K562 (cell line): ENCODE data around the gene SPOCD1. TPM values are rescaled to one million over a fixed set of nuclear protein-coding genes. Genes with fewer than 3 reads are reported as not detected.

ENCODE experiments used
- ATAC-seq: fragments of 200-7000 bp; cut with Tn5 transposase; 3 replicates; pipeline ENCODE4 v1.9.1; 2020; ENCODE audit warnings: moderate library complexity
- BruUV-seq: library from RNA; stranded (reverse); fragments of 400-500 nt; replicated peaks from 2 replicates; lab custom pipeline; 2021; lab: Mats Ljungman, UMichigan
- CTCF ChIA-PET: fragments of 300-600 bp; formaldehyde crosslinking; extraction: SDS; loops from one replicate; lab custom pipeline; 2021; ENCODE audit warnings: low intra/inter-chr PET ratio; lab: Yijun Ruan, JAX
- POLR2A ChIA-PET: fragments of 300-600, 350-650 bp; sonication (Branson Sonifier 250); formaldehyde crosslinking; extraction: SDS; loops from one replicate; lab custom pipeline; 2021; ENCODE audit warnings: antibody characterized with exemption, inconsistent platforms; lab: Yijun Ruan, JAX
- DNase-seq, 4 experiments: peaks; one replicate each; pipeline versions ENCODE4 v3.0.0 to v3.0.0-alpha.2; 2011 to 2018; ENCODE audit warnings: low spot score in 3 of 4, mixed read lengths in 3 of 4; ENCODE audit errors: extremely low read depth in 1 of 4
- FAIRE-seq: peaks from 2 replicates; lab custom pipeline; 2011; peaks lifted over from hg19 to GRCh38; lab: Jason Lieb, UNC
- H2AFZ ChIP-seq: 2 replicates; pipeline ENCODE4 v1.6.0; 2011; ENCODE audit warnings: low read depth, low read length, control low read depth, inconsistent platforms
- H3K27ac ChIP-seq: fragments of 200-600 bp; 3 replicates; pipeline ENCODE4 v1.8.0; 2011; ENCODE audit warnings: low read depth, mild to moderate bottlenecking, control low read depth, inconsistent platforms, low read length, moderate library complexity, mixed read lengths; ENCODE audit errors: extremely low read depth
- H3K27me3 ChIP-seq, 2 experiments: fragments of 300-600 bp in 1 of 2; 2 replicates in 1 of 2; 3 replicates in 1 of 2; pipeline versions ENCODE4 v1.6.0 to v1.8.0; 2011; ENCODE audit warnings: inconsistent platforms in 2 of 2, low read length in 2 of 2, mild to moderate bottlenecking in 1 of 2, mixed read lengths in 1 of 2, moderate library complexity in 1 of 2; ENCODE audit not compliant: control insufficient read depth in 2 of 2, insufficient read depth in 2 of 2
- H3K36me3 ChIP-seq: fragments of 300-600 bp; 3 replicates; pipeline ENCODE4 v1.8.0; 2011; ENCODE audit warnings: mild to moderate bottlenecking, low read length, inconsistent platforms; ENCODE audit not compliant: control insufficient read depth, insufficient read depth
- H3K4me1 ChIP-seq, 2 experiments: fragments of 200-600 bp in 1 of 2; replicated peaks in 1 of 2; 2 replicates in 1 of 2; 3 replicates in 1 of 2; pipeline versions ENCODE4 v1.5.1 to v1.8.0; 2011; ENCODE audit warnings: inconsistent platforms in 2 of 2, low read length in 2 of 2, mild to moderate bottlenecking in 1 of 2, mixed read lengths in 1 of 2, moderate library complexity in 1 of 2; ENCODE audit not compliant: control insufficient read depth in 2 of 2, insufficient read depth in 2 of 2
- H3K4me2 ChIP-seq: 2 replicates; pipeline ENCODE4 v1.6.1; 2011; ENCODE audit warnings: low read length, control low read depth, inconsistent platforms, mixed read lengths; ENCODE audit not compliant: insufficient read depth
- H3K4me3 ChIP-seq: fragments of 200-600 bp; sonication (generic), shearing (Covaris generic); 2 replicates; pipeline ENCODE4 v1.5.1; 2016; ENCODE audit warnings: control low read depth, inconsistent platforms
- H3K79me2 ChIP-seq: fragments of 200-600 bp; 3 replicates; pipeline ENCODE4 v1.8.0; 2011; ENCODE audit warnings: low read length, inconsistent platforms; ENCODE audit not compliant: control insufficient read depth, insufficient read depth
- H3K9ac ChIP-seq, 2 experiments: 2 replicates each; pipeline versions ENCODE4 v1.6.0 to v1.6.1; 2011; ENCODE audit warnings: low read depth in 2 of 2, low read length in 2 of 2, control low read depth in 1 of 2, inconsistent platforms in 1 of 2, mild to moderate bottlenecking in 1 of 2, mixed read lengths in 1 of 2; ENCODE audit not compliant: insufficient read depth in 1 of 2
- H3K9me1 ChIP-seq: one replicate; pipeline ENCODE4 v1.6.0; 2011; ENCODE audit warnings: inconsistent platforms, mild to moderate bottlenecking, low read length, moderate library complexity; ENCODE audit not compliant: control insufficient read depth, insufficient read depth
- H3K9me3 ChIP-seq: replicated peaks from 2 replicates; pipeline ENCODE4 v1.5.1; 2011; ENCODE audit warnings: low read depth, low read length, inconsistent platforms; ENCODE audit not compliant: control insufficient read depth, insufficient read depth
- H4K20me1 ChIP-seq: replicated peaks from 2 replicates; pipeline ENCODE4 v1.6.1; 2011; ENCODE audit warnings: low read length, inconsistent platforms, mixed read lengths; ENCODE audit not compliant: control insufficient read depth, insufficient read depth
- BCOR ChIP-seq: fragments of 450-650 bp; IDR thresholded peaks from 2 replicates; pipeline ENCODE4 v1.6.1; 2016
- GATAD2A ChIP-seq: fragments of 450-650 bp; IDR thresholded peaks from 2 replicates; pipeline ENCODE4 v1.6.1; 2017
- KAT7 ChIP-seq: sonication (generic); formaldehyde crosslinking; IDR thresholded peaks from 2 replicates; pipeline ENCODE4 v1.8.0; 2022; ENCODE audit warnings: missing genetic modification reagents, mild to moderate bottlenecking, borderline replicate concordance
- NUFIP1 ChIP-seq: fragments of 450-650 bp; IDR thresholded peaks from 2 replicates; pipeline ENCODE4 v1.6.1; 2018; ENCODE audit not compliant: partially characterized antibody
- RBM25 ChIP-seq: fragments of 200-400 bp; formaldehyde crosslinking; IDR thresholded peaks from 2 replicates; pipeline ENCODE4 v1.6.1; 2018; ENCODE audit warnings: low read length, low read depth, moderate library complexity; ENCODE audit not compliant: severe bottlenecking
- SMARCA5 ChIP-seq: fragments of 450-650 bp; IDR thresholded peaks from 2 replicates; pipeline ENCODE4 v1.6.1; 2016
- ZFP36 ChIP-seq: fragments of 150-350 bp; IDR thresholded peaks from 2 replicates; pipeline ENCODE4 v1.6.1; 2018; ENCODE audit warnings: low read length, low read depth; ENCODE audit not compliant: partially characterized antibody
- ZNF134 ChIP-seq: fragments of 250-450 bp; sonication (Bioruptor Pico); conservative IDR thresholded peaks from 2 replicates; pipeline ENCODE4 v1.4.0; 2020
- ZNF263 ChIP-seq: sonication (generic); formaldehyde crosslinking; IDR thresholded peaks from 2 replicates; pipeline ENCODE4 v1.8.0; 2022; ENCODE audit warnings: mild to moderate bottlenecking, missing genetic modification reagents, borderline replicate concordance
- ZNF431 ChIP-seq: sonication (generic); formaldehyde crosslinking; IDR thresholded peaks from 2 replicates; pipeline ENCODE4 v1.8.0; 2022; ENCODE audit warnings: mild to moderate bottlenecking, missing genetic modification reagents
- WGBS: fragments of 100-300 bp; shearing (Covaris generic); methylation state at CpG from one replicate; pipeline ENCODE4 v1.1.6; 2016; ENCODE audit warnings: low coverage, mixed read lengths; ENCODE audit not compliant: insufficient coverage; ENCODE audit errors: missing lambda C conversion rate; 5-methylcytosine and 5-hydroxymethylcytosine counted together
- in situ Hi-C: fragments of 300-500 bp; cut with MboI; formaldehyde crosslinking; loops from 4 replicates; pipeline ENCODE4 v1.15.0; 2018; ENCODE audit warnings: inconsistent platforms, mixed read lengths
- intact Hi-C: fragments of 100-400 bp; cut with micrococcal nuclease; formaldehyde crosslinking; loops from 2 replicates; pipeline ENCODE4 v1.14.2; 2022
- polyA plus RNA-seq, 8 experiments: library from polyadenylated mRNA; depleted of rRNA in 4 of 8; stranded (reverse) in 5 of 8; unstranded in 3 of 8; fragments of >200 nt; fragmentation: Nextera tagmentation in 2 of 8; fragmentation: Illumina TruSeq in 1 of 8; extraction: Ambion mirVana in 2 of 8; extraction: Trizol in 1 of 8; gene quantifications; 2 replicates each; pipeline versions ENCODE4 v1.2.1 to v1.2.3, GENCODE V29; 2011 to 2014; ENCODE audit warnings: inconsistent platforms in 1 of 8, missing spikeins in 1 of 8
- total RNA-seq, 7 experiments: library from RNA; depleted of rRNA in 6 of 7; stranded (reverse); fragments of >200 nt in 6 of 7; fragmentation: Illumina TruSeq in 2 of 7; extraction: Trizol in 2 of 7; gene quantifications; 2 replicates each; pipeline versions ENCODE4 v1.2.1 to v1.2.3, GENCODE V29; 2011 to 2021; ENCODE audit warnings: low replicate concordance in 1 of 7
- TF ChIP-seq, protein P1 (sequence below), 2 experiments: fragments of 450-650 bp in 1 of 2; sonication (generic) in 1 of 2; formaldehyde crosslinking in 1 of 2; IDR thresholded peaks in 1 of 2; conservative IDR thresholded peaks in 1 of 2; 2 replicates each; pipeline versions ENCODE4 v1.6.1 to v1.8.1; 2016 to 2023; ENCODE audit warnings: mild to moderate bottlenecking in 2 of 2, moderate library complexity in 2 of 2, inconsistent platforms in 1 of 2, missing genetic modification reagents in 1 of 2
- TF ChIP-seq, protein P2 (sequence below), 3 experiments: IDR thresholded peaks in 2 of 3; conservative IDR thresholded peaks in 1 of 3; 2 replicates each; pipeline ENCODE4 v1.5.1; 2011 to 2012; ENCODE audit warnings: low read length in 3 of 3, mild to moderate bottlenecking in 3 of 3, control low read depth in 2 of 3, improper control_type of control experiment in 1 of 3, inconsistent platforms in 1 of 3, low read depth in 1 of 3, mixed read lengths in 1 of 3, moderate library complexity in 1 of 3; ENCODE audit not compliant: insufficient read depth in 2 of 3

The SPOCD1 gene
- total and polyA plus RNA-seq, 9 of the 15 experiments (the other 6 are each of a cell fraction or from before 2014, with no cell fraction given): 0.03 to 0.71 (median 0.26) TPM; not detected in 1

DNA sequence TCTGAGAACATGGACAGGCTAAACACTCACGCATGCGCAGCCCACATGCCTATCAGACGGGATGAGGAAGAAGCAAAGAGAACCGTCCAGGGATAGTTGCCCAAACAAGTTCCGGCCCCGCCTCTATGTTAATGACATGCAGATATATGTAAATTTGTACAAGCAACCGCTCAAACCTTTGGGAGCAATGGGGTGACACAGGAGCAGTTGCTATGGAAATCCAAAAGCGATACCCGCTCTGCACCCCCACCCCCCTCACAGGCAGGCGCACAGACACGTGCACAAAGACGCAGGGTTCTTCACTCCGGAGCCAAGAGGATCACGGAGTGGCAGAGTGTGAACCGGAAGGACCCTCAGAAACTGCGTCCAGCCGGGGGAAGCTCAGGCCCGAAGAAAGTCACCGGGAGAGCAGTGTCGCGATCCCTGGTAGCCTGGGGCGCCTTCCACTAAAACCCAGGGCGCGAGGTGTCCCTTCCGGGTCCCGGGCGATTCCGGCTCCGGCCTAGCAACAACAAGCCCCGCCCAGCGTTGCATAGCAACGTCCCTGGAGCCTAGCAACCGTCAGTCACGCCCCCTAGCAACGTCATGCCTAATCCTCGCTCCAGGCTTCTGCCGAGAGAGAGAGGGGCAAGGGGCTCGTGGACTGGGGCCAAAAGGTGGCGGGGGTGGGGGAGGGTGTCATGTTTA, 27.5 kb downstream of the SPOCD1 start (continued):
- TF ChIP-seq, protein P1, sequence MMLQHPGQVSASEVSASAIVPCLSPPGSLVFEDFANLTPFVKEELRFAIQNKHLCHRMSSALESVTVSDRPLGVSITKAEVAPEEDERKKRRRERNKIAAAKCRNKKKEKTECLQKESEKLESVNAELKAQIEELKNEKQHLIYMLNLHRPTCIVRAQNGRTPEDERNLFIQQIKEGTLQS (IDR thresholded peaks at IDR 0.05): no peak
- TF ChIP-seq, protein P1 (CRISPR knock-in tag; conservative IDR thresholded peaks at IDR 0.05): no peak; the same call in 1 of the 2 replicates
- TF ChIP-seq ZNF431 (CRISPR knock-in tag): peak; percentile 99

DNA sequence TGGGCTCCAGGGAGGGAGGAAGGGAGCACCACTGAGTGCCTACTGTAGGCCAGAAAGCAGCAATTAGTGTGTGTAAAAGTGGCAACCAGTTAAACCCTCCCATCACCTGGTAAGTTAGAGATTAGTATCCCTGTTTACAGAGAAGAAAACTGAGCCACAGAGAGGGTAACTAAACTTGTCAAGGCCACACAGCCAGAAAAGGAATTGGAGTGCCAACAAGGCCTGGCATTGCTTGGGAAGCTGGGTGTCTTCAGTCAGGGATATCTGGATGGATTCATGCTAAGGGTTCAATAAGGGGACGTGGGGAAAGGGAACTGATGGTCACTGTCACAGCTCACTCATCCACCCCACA, 28.1 kb downstream of the SPOCD1 start:
- in situ Hi-C loops (no loop called here), intact Hi-C loops (loop anchor here (2.0 to 10.0 kb wide), 3 partner anchors 73 to 277 kb away; no protein-coding TSS in a partner anchor)
- ChIA-PET CTCF (interaction anchor here (0.6 to 2.6 kb wide), 4 partner anchors 23 to 124 kb away, joined by 3 to 48 read pairs (median 7); no protein-coding TSS in a partner anchor), POLR2A (interaction anchor here (0.5 to 0.6 kb wide), 2 partner anchors 167 to 223 kb away, joined by 3 read pairs; no protein-coding TSS in a partner anchor)
- WGBS: 20% methylated on average over 1 of the region's 1 CpG
- peaks cover 8 to 31% of the 10 kb centered on the region in 2 experiments; a peak in 4 of 5 replicates for H3K27me3 ChIP-seq
- ATAC-seq (no peak), DNase-seq (no peak), FAIRE-seq (no peak)
- H3K4me1 ChIP-seq: peaks cover 9 to 29% of the 10 kb centered on the region in 2 experiments; a peak in 4 of 5 replicates
- peak overlapping the region; percentile 57; the same call in 1 of the 2 replicates for H3K4me3 ChIP-seq
- no TSS peak for BruUV-seq
- H4K20me1 ChIP-seq: peaks cover 4% of the 10 kb centered on the region
- peak overlapping the region; percentile 100 for H2AFZ ChIP-seq
- H3K9me1 ChIP-seq: peaks cover 4% of the 10 kb centered on the region
- H3K9me3 ChIP-seq: no peaks in the 10 kb centered on the region
- no peaks in the 10 kb centered on the region for H3K79me2 ChIP-seq
- H3K27ac ChIP-seq: no peak overlapping the region; the same call in 1 of the 3 replicates
- H3K36me3 ChIP-seq: no peaks in the 10 kb centered on the region
- peak overlapping the region in 1 of 2 experiments; percentile 93; a peak in 1 of 4 replicates for H3K9ac ChIP-seq
- H3K4me2 ChIP-seq: peak overlapping the region; percentile 96
- TF ChIP-seq NUFIP1 (peak; percentile 62), GATAD2A (0 out of 2 replicates have a peak, but pooled peaks have one; percentile 16), BCOR (peak; percentile 82), ZFP36 (peak; percentile 53), ZNF263 (CRISPR knock-in tag) (peak; percentile 49), ZNF134 (no peak), KAT7 (CRISPR knock-in tag) (peak; percentile 85; the same call in 1 of the 2 replicates), SMARCA5 (peak; percentile 23; the same call in 1 of the 2 replicates), RBM25 (peak; percentile 32)
- TF ChIP-seq, protein P2, sequence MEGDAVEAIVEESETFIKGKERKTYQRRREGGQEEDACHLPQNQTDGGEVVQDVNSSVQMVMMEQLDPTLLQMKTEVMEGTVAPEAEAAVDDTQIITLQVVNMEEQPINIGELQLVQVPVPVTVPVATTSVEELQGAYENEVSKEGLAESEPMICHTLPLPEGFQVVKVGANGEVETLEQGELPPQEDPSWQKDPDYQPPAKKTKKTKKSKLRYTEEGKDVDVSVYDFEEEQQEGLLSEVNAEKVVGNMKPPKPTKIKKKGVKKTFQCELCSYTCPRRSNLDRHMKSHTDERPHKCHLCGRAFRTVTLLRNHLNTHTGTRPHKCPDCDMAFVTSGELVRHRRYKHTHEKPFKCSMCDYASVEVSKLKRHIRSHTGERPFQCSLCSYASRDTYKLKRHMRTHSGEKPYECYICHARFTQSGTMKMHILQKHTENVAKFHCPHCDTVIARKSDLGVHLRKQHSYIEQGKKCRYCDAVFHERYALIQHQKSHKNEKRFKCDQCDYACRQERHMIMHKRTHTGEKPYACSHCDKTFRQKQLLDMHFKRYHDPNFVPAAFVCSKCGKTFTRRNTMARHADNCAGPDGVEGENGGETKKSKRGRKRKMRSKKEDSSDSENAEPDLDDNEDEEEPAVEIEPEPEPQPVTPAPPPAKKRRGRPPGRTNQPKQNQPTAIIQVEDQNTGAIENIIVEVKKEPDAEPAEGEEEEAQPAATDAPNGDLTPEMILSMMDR (IDR thresholded peaks at IDR 0.05 in 2 of 3, conservative IDR thresholded peaks at IDR 0.05 in 1 of 3; ENCODE audit: insufficient read depth in 2 of 3, low read depth in 1 of 3, low read length in 3 of 3): no peak
- TF ChIP-seq, all 486 proteins: peak for 8
